ENCODE data around the gene ST7.

GRCh38 chr7:117087639-117088396 lies 134.5 kb downstream of the ST7 start:
- TF ChIP-seq ZNF274 (IDR thresholded peaks at IDR 0.05; ENCODE audit: low read depth, low read length): no peak
- no peak for TF ChIP-seq SUZ12 (IDR thresholded peaks at IDR 0.05; ENCODE audit: extremely low read depth, insufficient read depth, insufficient read length)
